Measurements from ENCODE around the gene SPPL3.

SPPL3 gene

GRCh38 chr12:120804428-120804827 lies 99.7 kb downstream of the SPPL3 start:
- ATAC-seq = no peak
- TF ChIP-seq CSRNP3 (CRISPR knock-in tag; IDR thresholded peaks at IDR 0.05) (no peak), PATZ1 (CRISPR knock-in tag; IDR thresholded peaks at IDR 0.05; ENCODE audit: borderline replicate concordance) (no peak), POU6F1 (CRISPR knock-in tag; IDR thresholded peaks at IDR 0.05; ENCODE audit: borderline replicate concordance, low read depth) (no peak), ZFP30 (CRISPR knock-in tag; IDR thresholded peaks at IDR 0.05) (no peak), ZC3H10 (CRISPR knock-in tag; IDR thresholded peaks at IDR 0.05) (no peak), SNAI2 (CRISPR knock-in tag; IDR thresholded peaks at IDR 0.05) (no peak), ESRRG (CRISPR knock-in tag; IDR thresholded peaks at IDR 0.05) (no peak), TSHZ2 (CRISPR knock-in tag; IDR thresholded peaks at IDR 0.05) (no peak), TCF4 (CRISPR knock-in tag; IDR thresholded peaks at IDR 0.05; ENCODE audit: borderline replicate concordance) (no peak)

- no peak for ATAC-seq
- TF ChIP-seq ZFP3 (CRISPR knock-in tag; IDR thresholded peaks at IDR 0.05) = no peak
Observed at GRCh38 chr12:120801146-120801545, 103.0 kb downstream of the SPPL3 start.

GRCh38 chr12:120800665-120801064 lies 103.5 kb downstream of the SPPL3 start:
- ATAC-seq = no peak; the same call in 2 of the 3 replicates
- TF ChIP-seq RARB (CRISPR knock-in tag; IDR thresholded peaks at IDR 0.05) (no peak), PPARA (CRISPR knock-in tag; IDR thresholded peaks at IDR 0.05; ENCODE audit: borderline replicate concordance) (no peak), ARNTL (CRISPR knock-in tag; IDR thresholded peaks at IDR 0.05; ENCODE audit: borderline replicate concordance, low read depth) (no peak)

- no peak for ATAC-seq
- TF ChIP-seq TOX (CRISPR knock-in tag; IDR thresholded peaks at IDR 0.05; ENCODE audit: borderline replicate concordance) = no peak
- no peak for TF ChIP-seq CSRNP3 (CRISPR knock-in tag; IDR thresholded peaks at IDR 0.05)
Observed at GRCh38 chr12:120799243-120800045, 104.7 kb downstream of the SPPL3 start.

GRCh38 chr12:120798696-120799095 lies 105.5 kb downstream of the SPPL3 start:
- ATAC-seq = no peak
- TF ChIP-seq TOX (CRISPR knock-in tag; IDR thresholded peaks at IDR 0.05; ENCODE audit: borderline replicate concordance) (no peak), OSR1 (CRISPR knock-in tag; IDR thresholded peaks at IDR 0.05) (no peak), RARB (CRISPR knock-in tag; IDR thresholded peaks at IDR 0.05) (no peak), PPARA (CRISPR knock-in tag; IDR thresholded peaks at IDR 0.05; ENCODE audit: borderline replicate concordance) (no peak), POU6F1 (CRISPR knock-in tag; IDR thresholded peaks at IDR 0.05; ENCODE audit: borderline replicate concordance, low read depth) (no peak), TCF4 (CRISPR knock-in tag; IDR thresholded peaks at IDR 0.05; ENCODE audit: borderline replicate concordance) (no peak), BACH2 (CRISPR knock-in tag; IDR thresholded peaks at IDR 0.05; ENCODE audit: borderline replicate concordance) (no peak), ZNF565 (CRISPR knock-in tag; conservative IDR thresholded peaks at IDR 0.05; ENCODE audit: low read depth) (no peak), TSHZ2 (CRISPR knock-in tag; IDR thresholded peaks at IDR 0.05) (no peak)

Data from SK-N-SH treated with all-trans-retinoic acid at 6 μM for 48 hours (cell line).